ENCODE data around the gene SIX1. TPM values are rescaled to one million over a fixed set of nuclear protein-coding genes. Genes with fewer than 3 reads are reported as not detected.
A peak's percentile ranks its signal among the peaks of the same experiment; 100 is the strongest.

The SIX1 gene
- total RNA-seq, 1 donor from 2014 or later = not detected

- intact Hi-C loops (cut with DNase I) = no loop called here
- DNase-seq (ENCODE audit: missing footprints) = no peak
- ATAC-seq = peak; percentile 72
Measured at GRCh38 chr14:60656686-60657455, 7.6 kb upstream of the SIX1 start.

DNA sequence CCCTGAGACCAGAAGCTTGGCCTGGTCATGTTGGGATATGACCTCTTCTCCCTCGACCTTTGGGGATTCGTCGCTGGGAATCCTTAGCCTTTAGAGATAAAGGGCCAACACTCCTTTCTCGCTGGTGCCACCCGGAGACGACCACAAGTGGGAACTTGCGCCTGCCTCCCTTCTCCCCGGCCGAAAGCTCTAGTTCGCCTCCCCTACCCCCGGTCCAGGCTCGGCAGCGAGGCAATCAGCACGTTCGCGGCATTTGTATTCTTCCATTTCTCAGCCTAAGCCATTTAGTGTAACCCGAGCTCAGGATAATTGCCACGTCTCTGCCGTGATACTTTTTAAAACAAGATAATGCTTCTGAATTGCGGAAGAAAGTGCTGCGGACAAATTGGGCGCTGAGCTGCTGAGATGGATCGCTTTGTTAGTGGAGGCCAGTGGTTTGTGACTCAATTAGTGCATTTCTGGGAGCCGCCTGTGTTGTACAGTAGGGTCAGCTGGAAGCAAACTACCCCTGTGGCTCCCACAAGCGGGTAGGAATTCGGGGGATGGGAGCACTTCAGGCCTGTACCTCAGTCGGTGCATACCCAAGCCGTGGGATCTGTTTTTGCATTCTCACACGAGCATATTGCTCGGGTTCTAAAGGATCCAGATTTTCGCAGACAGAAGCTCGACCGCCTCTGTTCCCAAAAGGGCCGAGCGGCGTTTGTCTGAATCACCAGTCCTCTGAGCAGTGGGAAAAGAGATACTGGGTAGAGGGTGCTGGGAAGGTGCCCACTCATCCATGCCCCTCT is 6.8 kb upstream of the SIX1 start:
- ATAC-seq (no peak), DNase-seq (ENCODE audit: missing footprints) (no peak)
- intact Hi-C loops (cut with DNase I) = no loop called here

DNA sequence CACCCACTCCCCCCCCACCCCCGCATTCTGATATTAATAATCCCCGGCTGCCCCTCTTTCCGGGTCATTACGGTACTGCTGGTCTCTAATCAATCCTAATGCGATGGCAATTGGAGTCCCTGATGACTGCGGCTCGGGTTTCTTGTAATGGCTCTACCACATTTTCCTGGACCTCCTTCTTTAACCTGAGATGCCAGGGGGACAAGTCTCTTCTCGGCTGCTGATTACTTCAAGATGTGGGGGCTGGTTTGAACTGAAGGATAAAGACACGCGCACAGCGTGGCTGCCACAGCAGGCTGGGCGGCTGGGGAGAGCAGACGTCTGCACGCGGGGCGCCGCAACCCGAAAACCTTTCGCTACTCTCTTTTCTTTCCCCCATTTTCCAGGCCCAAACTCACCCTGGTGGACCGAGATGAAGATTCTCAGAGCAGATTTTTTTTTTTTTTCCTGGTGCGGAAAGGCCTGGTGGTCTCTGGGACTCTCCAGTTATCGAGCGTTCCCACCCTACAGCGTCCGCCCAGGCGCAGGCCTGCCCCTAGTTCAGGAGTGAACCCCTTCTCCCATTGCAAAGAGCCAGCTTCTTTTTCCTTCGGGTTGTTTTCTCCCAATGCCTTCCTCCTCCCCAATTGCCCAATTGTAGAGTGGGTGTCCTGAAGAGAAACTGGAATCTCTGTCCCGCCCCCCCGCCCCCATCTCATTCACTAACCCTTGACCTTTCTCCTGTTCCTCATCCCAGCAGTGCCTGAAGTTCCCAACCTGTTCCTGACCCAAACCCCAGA is 6.0 kb upstream of the SIX1 start:
- DNase-seq (ENCODE audit: missing footprints) = no peak
- ATAC-seq = no peak
- intact Hi-C loops (cut with DNase I) = no loop called here

DNA sequence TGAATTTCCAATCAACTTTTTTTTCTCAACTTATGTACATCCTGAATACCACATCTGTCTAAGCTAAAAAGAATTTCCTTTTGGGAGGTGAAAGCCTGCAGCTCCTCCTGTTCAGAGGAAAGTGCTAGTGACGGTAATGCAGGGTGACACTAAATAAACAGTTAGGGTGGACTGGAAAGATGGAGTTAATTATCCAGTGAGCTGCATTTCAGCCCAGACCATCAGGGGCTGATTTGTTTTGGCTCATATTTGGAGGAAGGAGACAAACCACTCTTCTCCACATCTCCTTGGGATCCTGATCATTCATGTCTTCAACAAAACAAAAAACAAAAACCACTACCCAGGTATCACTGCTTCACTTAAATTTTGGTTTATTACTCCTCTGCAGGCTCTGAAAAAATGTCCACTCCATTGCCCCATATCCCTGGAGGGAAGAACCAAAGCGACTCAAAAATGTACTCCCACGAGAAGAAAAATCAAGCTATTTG is 5.1 kb upstream of the SIX1 start:
- ATAC-seq = no peak
- DNase-seq (ENCODE audit: missing footprints) = no peak
- intact Hi-C loops (cut with DNase I) = no loop called here

GRCh38 chr14:60653701-60654161 is 4.5 kb upstream of the SIX1 start:
- no peak for ATAC-seq
- DNase-seq (ENCODE audit: missing footprints) = no peak
- intact Hi-C loops (cut with DNase I) = no loop called here

DNA sequence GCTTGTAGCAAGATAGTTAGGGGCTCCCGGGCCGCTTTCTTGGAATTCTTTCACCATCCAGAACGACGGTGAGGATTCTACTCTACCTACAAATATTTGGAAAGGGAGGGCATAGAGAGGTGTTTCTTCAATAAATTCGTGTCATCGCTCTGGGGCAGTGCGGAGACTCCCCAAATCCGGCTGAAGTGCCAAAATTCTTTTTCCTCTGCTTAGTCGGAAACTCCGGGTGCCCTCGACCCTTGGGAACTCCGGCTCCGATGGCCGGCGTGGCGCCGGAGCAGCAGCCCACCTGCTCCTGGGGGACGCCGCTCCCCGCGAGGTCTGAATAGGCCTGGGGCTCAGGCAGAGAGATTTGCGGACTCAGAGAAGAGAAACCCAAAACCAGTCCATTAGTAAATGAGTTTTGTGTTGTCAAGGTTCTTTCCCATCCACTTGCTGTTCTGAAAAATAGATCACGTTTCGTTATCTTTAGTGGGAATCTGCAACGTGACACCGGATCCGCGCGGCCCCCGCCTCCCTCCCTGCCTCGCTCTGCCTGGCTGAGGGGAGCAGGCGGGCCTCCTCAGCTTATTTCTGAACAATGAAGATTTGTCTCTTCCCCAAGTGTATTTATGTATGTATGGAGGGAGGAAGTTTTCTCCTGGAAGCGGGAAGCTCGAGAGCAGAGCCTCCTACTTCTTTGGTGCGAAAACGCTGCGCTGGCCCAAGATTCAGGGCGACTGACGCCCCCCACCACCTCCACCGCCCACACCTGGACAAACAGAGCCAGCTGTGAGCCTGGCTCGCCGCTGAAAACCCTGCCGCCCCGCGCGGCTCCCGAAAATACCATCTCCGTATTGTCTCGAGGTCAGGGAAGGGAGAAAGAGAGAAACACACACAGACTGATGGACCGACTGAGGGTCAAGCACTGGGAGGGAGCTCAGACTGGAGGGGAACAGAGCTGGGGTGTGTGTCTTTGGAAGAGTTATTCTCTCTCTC is 3.7 kb upstream of the SIX1 start:
- intact Hi-C loops (cut with DNase I) = no loop called here
- DNase-seq (ENCODE audit: missing footprints) = no peak
- no peak for ATAC-seq

DNA sequence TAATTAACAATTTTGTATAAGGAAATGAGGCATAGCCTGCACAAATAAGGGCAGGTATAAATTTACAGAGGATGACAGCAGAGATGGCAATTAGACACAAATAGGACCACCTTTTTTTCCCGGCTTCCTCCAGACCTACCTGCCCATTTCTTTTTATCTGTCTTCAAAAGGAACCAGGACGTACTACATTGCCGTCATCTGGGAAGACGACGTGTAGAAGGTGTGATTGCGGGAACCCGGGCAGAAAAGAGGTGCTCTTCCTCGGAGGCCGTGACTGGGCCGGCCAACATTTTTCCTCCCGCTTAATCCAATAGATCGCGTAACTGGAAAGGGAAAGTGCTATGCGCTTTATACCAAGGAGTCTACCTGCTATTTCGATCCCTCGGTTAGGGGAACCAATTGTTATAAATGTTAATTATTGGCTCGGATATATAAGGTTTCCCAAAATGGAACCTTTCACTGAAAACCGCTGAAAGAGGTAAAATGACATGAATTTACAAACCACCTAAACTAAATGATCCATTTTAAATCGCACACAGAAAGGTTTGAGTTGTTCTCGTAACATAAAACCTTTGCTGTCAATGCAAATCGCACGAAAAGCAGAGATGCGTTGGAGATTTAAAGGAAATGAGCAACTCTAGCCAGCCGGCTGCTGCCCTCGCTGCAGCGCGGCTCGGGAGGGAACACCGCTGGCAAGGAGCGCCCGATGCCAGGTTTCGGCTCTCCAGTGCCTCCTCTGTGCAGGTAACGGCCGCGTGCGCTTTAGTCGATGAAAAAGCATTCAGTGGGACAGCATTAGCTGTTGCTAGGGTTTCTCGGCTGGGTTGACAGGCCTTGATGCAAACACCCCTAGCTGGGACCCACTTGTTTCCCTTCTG is 2.8 kb upstream of the SIX1 start:
- intact Hi-C loops (cut with DNase I) = no loop called here
- DNase-seq (ENCODE audit: missing footprints) = no peak
- no peak for ATAC-seq

DNA sequence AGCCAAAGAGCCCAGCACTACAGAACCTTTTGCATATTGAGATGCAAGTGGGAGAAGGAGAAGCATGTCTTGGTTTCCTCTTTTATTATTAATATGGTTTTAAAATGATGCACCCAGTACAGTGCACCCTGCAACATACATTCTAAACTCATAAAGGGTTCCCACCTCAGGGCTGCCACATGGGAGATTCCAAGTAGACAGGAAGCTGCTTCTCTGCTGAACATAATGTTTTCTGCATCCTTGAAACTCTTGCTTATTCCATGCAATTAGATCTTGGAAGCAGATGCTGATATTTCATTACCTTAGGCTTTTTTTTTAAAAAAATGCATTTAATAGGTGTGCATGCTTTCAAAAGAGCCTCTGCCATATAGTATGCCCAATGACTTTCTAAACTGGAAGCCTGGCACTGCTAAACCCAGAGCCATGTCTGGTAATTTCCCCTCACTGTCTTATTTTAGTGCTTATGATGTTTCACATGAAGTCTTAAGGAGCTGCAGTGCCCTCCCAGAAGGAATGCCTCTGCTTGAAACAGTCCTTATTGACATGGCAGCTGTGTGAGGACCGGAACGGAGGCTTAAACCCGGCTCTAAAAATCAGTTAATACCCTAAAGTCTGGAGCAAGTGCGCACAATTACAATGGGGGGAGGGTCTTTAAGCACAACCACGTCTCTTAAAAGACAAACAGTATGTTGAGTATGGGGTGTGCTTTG is 2.0 kb upstream of the SIX1 start:
- intact Hi-C loops (cut with DNase I) = no loop called here
- DNase-seq (ENCODE audit: missing footprints) (no peak), ATAC-seq (no peak)

GRCh38 chr14:60650373-60650961 is 1.2 kb upstream of the SIX1 start:
- no peak for DNase-seq (ENCODE audit: missing footprints)

GRCh38 chr14:60649875-60650372 is 647 bp upstream of the SIX1 start:
- DNase-seq (ENCODE audit: missing footprints) (no peak), ATAC-seq (no peak)
- intact Hi-C loops (cut with DNase I) = no loop called here

More at GRCh38 chr14:60650373-60650961, 1.2 kb upstream of the SIX1 start:
- no peak for ATAC-seq
- intact Hi-C loops (cut with DNase I) = no loop called here

GRCh38 chr14:60648249-60648933 is 886 bp downstream of the SIX1 start:
- ATAC-seq = no peak
- intact Hi-C loops (cut with DNase I) = no loop called here
- no peak for DNase-seq (ENCODE audit: missing footprints)

GRCh38 chr14:60647837-60648248 is 1.4 kb downstream of the SIX1 start:
- DNase-seq (ENCODE audit: missing footprints) (no peak), ATAC-seq (no peak)
- intact Hi-C loops (cut with DNase I) = no loop called here

- no peak for ATAC-seq
- no peak for DNase-seq (ENCODE audit: missing footprints)
- intact Hi-C loops (cut with DNase I) = no loop called here
Measured at GRCh38 chr14:60647081-60647836, 2.0 kb downstream of the SIX1 start.

GRCh38 chr14:60646226-60646818 is 3.0 kb downstream of the SIX1 start:
- no peak for ATAC-seq
- DNase-seq (ENCODE audit: missing footprints) = no peak
- intact Hi-C loops (cut with DNase I) = no loop called here
